ENCODE data around the gene ARSG. TPM values are rescaled to one million over a fixed set of nuclear protein-coding genes. Genes with fewer than 3 reads are reported as not detected.

The ARSG gene
- total and polyA plus RNA-seq, 10 of the 15 experiments (the other 5 are each of a cell fraction or from before 2014, with no cell fraction given): 2.9 to 13.5 (median 7.6) TPM

DNA sequence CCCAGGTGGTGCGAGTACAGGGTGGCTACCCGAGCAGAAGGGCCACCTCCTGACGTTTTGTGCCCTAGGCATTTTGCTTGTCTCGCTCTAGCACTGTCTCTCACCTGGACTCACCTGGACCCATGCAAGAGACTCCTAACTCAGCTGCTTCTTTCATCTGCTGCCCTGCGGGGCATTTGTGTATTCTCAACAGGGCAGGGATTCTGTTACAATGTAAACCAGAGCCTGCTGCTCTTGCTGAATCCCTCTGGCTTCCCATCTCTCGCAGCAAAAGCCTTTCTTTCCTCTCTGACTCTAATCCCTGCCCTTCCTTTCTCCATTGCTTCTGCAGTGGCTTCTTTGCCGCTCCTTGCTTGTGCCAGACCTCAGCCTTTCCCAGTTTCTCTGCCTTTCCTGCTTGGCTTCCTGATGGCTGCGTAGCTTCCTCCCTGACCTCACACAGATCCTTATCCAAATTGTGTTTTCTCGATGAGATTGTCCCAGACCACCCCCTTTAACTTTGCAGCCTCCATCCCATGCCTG lies 10.2 kb downstream of the ARSG start:
- in situ Hi-C loops (cut with MboI) (no loop called here), intact Hi-C loops (cut with micrococcal nuclease; ENCODE audit: unreplicated experiment) (no loop called here)
- no TSS peak for BruUV-seq (replicated peaks)
- Histone ChIP-seq H4K20me1 (ENCODE audit: control insufficient read depth, insufficient read depth) (no peaks in the 10 kb centered on the region), H3K4me1 (ENCODE audit: control insufficient read depth, insufficient read depth, low read length) (peaks cover 4% of the 10 kb centered on the region; the same call in 1 of the 2 replicates), H2AFZ (ENCODE audit: control insufficient read depth, low read depth, low read length) (no peak overlapping the region), H3K27ac (ENCODE audit: control insufficient read depth, insufficient read depth) (no peak overlapping the region), H3K36me3 (ENCODE audit: control insufficient read depth in 2 of 2, insufficient read depth in 2 of 2, low read length in 1 of 2) (no peaks in the 10 kb centered on the region), H3K9me3 (replicated peaks; ENCODE audit: control insufficient read depth, insufficient read depth, low read length) (no peaks in the 10 kb centered on the region), H3K9ac (ENCODE audit: control insufficient read depth, insufficient read depth, low read length) (no peak overlapping the region), H3K4me2 (ENCODE audit: control insufficient read depth, insufficient read depth) (no peak overlapping the region), H3K27me3 (replicated peaks in 1 of 2; ENCODE audit: control insufficient read depth in 2 of 2, insufficient read depth in 2 of 2, low read length in 1 of 2) (no peaks in the 10 kb centered on the region), H3K4me3 (no peak overlapping the region), H3K79me2 (ENCODE audit: control insufficient read depth, insufficient read depth, low read length) (no peaks in the 10 kb centered on the region)
- ChIA-PET CTCF (no interaction called here), RAD21 (ENCODE audit: unreplicated experiment) (interaction anchor here (1.4 kb wide), 1 partner anchor 161 kb away, joined by 3 read pairs; no protein-coding TSS in a partner anchor), POLR2A (no interaction called here), SMC1A (ENCODE audit: uncharacterized antibody, unreplicated experiment) (no interaction called here)
- FAIRE-seq (no peak), DNase-seq (ENCODE audit: low read depth, low spot score) (no peak), ATAC-seq (no peak)
- no peak for TF ChIP-seq NFXL1 (IDR thresholded peaks at IDR 0.05; ENCODE audit: borderline replicate concordance)
- TF ChIP-seq CTCF (IDR thresholded peaks at IDR 0.05 in 2 of 3, conservative IDR thresholded peaks at IDR 0.05 in 1 of 3; ENCODE audit: control insufficient read depth in 2 of 3, extremely low read depth in 1 of 3, insufficient read depth in 1 of 3, low read depth in 3 of 3, low read length in 3 of 3): no peak
- no peak for TF ChIP-seq RELA (IDR thresholded peaks at IDR 0.05; ENCODE audit: borderline replicate concordance, partially characterized antibody)
- no peak for TF ChIP-seq JUNB (IDR thresholded peaks at IDR 0.05)
- no peak for TF ChIP-seq LARP7 (IDR thresholded peaks at IDR 0.05)
- TF ChIP-seq MTA3 (IDR thresholded peaks at IDR 0.05; ENCODE audit: borderline replicate concordance, low read length): no peak
- TF ChIP-seq MYC (IDR thresholded peaks at IDR 0.05; ENCODE audit: insufficient read depth, insufficient read length, insufficient replicate concordance, low read length, severe bottlenecking): no peak
- no peak for TF ChIP-seq RBBP5 (conservative IDR thresholded peaks at IDR 0.05)
- no peak for TF ChIP-seq TARDBP (IDR thresholded peaks at IDR 0.05; ENCODE audit: borderline replicate concordance)
- no peak for TF ChIP-seq SMAD1 (IDR thresholded peaks at IDR 0.05; ENCODE audit: low read depth, partially characterized antibody)
- no peak for TF ChIP-seq ZZZ3 (IDR thresholded peaks at IDR 0.05; ENCODE audit: control insufficient read depth, insufficient read length, low read depth)
- no peak for TF ChIP-seq FOS (IDR thresholded peaks at IDR 0.05; ENCODE audit: borderline replicate concordance, extremely low read depth, insufficient read length)
- TF ChIP-seq CHD2 (IDR thresholded peaks at IDR 0.05; ENCODE audit: borderline replicate concordance, low read depth, low read length): no peak
- TF ChIP-seq MYB (IDR thresholded peaks at IDR 0.05; ENCODE audit: borderline replicate concordance, low read depth, low read length): no peak
- TF ChIP-seq TBL1XR1 (IDR thresholded peaks at IDR 0.05; ENCODE audit: low read depth, low read length): no peak
- no peak for TF ChIP-seq ATF7 (IDR thresholded peaks at IDR 0.05; ENCODE audit: low read depth)
- 92% methylated on average over 9 of the region's 9 CpGs for WGBS (ENCODE audit: insufficient coverage, insufficient replicate concordance, low lambda C conversion rate, missing lambda C conversion rate)
